GM06990 (cell line): ENCODE results near the gene NDST1.

Source experiments
- DNase-seq: peaks from one replicate; pipeline ENCODE4 v3.0.0-alpha.2; 2011; ENCODE audit not compliant: insufficient read length; ENCODE audit errors: extremely low read depth
- H3K27me3 ChIP-seq: replicated peaks from 2 replicates; pipeline ENCODE4 v1.6.0; 2011; ENCODE audit warnings: low read length; ENCODE audit not compliant: control insufficient read depth, insufficient read depth
- H3K36me3 ChIP-seq: 2 replicates; pipeline ENCODE4 v1.5.1; 2011; ENCODE audit warnings: low read length; ENCODE audit not compliant: control insufficient read depth, insufficient read depth
- H3K4me3 ChIP-seq: replicated peaks from 2 replicates; pipeline ENCODE4 v1.5.1; 2011; ENCODE audit warnings: low read depth, mild to moderate bottlenecking, control low read depth, low read length
- TF ChIP-seq, protein P1 (sequence below): IDR thresholded peaks from 2 replicates; pipeline ENCODE4 v1.5.1; 2011; ENCODE audit warnings: low read length, control low read depth, mild to moderate bottlenecking, inconsistent platforms; ENCODE audit not compliant: insufficient read depth, poor library complexity, severe bottlenecking

The NDST1 gene

GRCh38 chr5:150604894-150605440 lies 97.0 kb downstream of the NDST1 start:
- TF ChIP-seq, protein P1, sequence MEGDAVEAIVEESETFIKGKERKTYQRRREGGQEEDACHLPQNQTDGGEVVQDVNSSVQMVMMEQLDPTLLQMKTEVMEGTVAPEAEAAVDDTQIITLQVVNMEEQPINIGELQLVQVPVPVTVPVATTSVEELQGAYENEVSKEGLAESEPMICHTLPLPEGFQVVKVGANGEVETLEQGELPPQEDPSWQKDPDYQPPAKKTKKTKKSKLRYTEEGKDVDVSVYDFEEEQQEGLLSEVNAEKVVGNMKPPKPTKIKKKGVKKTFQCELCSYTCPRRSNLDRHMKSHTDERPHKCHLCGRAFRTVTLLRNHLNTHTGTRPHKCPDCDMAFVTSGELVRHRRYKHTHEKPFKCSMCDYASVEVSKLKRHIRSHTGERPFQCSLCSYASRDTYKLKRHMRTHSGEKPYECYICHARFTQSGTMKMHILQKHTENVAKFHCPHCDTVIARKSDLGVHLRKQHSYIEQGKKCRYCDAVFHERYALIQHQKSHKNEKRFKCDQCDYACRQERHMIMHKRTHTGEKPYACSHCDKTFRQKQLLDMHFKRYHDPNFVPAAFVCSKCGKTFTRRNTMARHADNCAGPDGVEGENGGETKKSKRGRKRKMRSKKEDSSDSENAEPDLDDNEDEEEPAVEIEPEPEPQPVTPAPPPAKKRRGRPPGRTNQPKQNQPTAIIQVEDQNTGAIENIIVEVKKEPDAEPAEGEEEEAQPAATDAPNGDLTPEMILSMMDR, result no peak
- Histone ChIP-seq H3K4me3 (no peak overlapping the region), H3K27me3 (no peaks in the 10 kb centered on the region), H3K36me3 (no peaks in the 10 kb centered on the region)
- DNase-seq, result no peak

GRCh38 chr5:150605546-150605945 lies 97.6 kb downstream of the NDST1 start:
- no peak for DNase-seq
- no peaks in the 10 kb centered on the region for H3K36me3 ChIP-seq
- no peaks in the 10 kb centered on the region for H3K27me3 ChIP-seq
- H3K4me3 ChIP-seq, result no peak overlapping the region
- TF ChIP-seq, protein P1, result no peak

DNA sequence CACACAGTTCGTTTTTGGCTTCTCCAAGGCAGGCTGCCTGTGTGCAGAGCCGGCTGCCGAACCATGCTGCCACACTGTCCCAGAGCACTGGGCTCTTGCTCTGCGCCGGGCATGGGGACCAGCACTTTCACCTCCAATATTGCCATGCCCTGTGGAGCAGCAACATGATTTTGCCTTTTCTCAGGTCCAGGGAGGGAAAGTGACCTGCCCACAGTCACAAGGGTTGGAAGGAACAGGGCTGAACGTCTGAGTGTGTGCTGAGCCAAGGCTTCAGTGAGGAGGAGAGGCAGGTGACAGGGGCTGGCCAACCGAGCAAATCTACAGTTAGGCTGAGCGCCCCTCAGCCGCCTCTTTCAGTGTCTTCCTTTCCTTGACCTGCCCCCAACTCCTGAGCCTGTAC lies 98.5 kb downstream of the NDST1 start:
- Histone ChIP-seq H3K4me3 (no peak overlapping the region), H3K27me3 (no peaks in the 10 kb centered on the region; the same call in none of the 2 replicates), H3K36me3 (no peaks in the 10 kb centered on the region)
- DNase-seq, result no peak
- TF ChIP-seq, protein P1, result no peak

DNA sequence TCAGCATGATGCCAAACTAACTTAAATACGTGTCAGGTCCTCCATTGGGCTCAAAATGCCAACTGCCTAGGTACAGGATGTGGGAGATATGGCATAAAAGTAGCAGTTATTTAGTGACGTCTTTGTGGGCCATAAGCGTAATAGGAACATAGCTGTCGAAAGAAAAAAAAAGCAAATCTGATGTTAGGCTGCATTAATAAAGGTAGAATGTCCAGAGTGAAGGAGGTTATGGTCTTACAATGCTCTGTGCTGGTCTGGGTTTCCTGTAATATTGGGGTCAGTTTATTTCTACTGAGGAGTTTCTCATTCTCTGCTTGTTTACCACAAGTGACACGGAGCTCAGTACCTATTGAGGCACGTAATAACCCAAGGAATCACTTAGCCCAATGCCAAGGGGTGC lies 99.2 kb downstream of the NDST1 start:
- no peaks in the 10 kb centered on the region for H3K36me3 ChIP-seq
- TF ChIP-seq, protein P1, result no peak
- no peak overlapping the region for H3K4me3 ChIP-seq
- DNase-seq, result no peak
- no peaks in the 10 kb centered on the region; the same call in none of the 2 replicates for H3K27me3 ChIP-seq
